Measurements from ENCODE around the gene TCEA2. TPM values are rescaled to one million over a fixed set of nuclear protein-coding genes. Genes with fewer than 3 reads are reported as not detected.

Gene TCEA2
- total RNA-seq, 1 experiment from 2014 or later, result 48.3 TPM

DNA sequence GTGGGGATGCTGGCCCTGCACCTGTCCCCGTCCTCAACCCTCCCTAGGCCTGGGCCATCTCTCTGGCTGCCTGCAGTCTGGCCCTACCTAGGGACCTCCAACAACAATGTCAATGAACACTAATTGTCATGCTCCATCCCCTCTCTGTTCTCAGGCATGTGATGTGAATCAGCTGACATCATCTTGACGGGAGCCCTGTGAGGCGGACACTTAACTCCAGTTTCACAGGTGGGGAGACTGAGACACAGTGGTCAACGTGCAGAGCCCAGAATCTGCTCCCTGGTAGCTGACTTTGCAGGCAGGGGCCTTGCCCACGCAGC lies 762 bp upstream of the TCEA2 start:
- Mint-ChIP-seq H3K4me1 (ENCODE audit: low read depth, unreplicated experiment) (peaks cover 28% of the 10 kb centered on the region), H3K4me3 (ENCODE audit: unreplicated experiment) (peak overlapping the region; percentile 81), H3K36me3 (ENCODE audit: insufficient read depth, unreplicated experiment) (no peaks in the 10 kb centered on the region), H3K9me3 (ENCODE audit: unreplicated experiment) (no peaks in the 10 kb centered on the region), H3K27me3 (ENCODE audit: insufficient read depth, unreplicated experiment) (no peaks in the 10 kb centered on the region), H3K27ac (ENCODE audit: unreplicated experiment) (peak overlapping the region; percentile 16)
- BruUV-seq (replicated peaks), result TSS peak; percentile 93
- peaks cover 28% of the 10 kb centered on the region for H3K4me1 ChIP-seq
- no peak for DNase-seq
- H3K36me3 ChIP-seq (ENCODE audit: control insufficient read depth, insufficient read depth, low read length), result no peaks in the 10 kb centered on the region
- peak overlapping the region; percentile 74 for H3K4me3 ChIP-seq (ENCODE audit: low read depth, low read length)
- intact Hi-C loops (cut with micrococcal nuclease; ENCODE audit: unreplicated experiment), result loop anchor here (2.0 to 10.0 kb wide), 3 partner anchors 17 to 167 kb away; partner anchors contain the start of genes DNAJC5, PRPF6 and RGS19
- H3K9me3 ChIP-seq, result no peaks in the 10 kb centered on the region
- no peak for TF ChIP-seq CTCF (IDR thresholded peaks at IDR 0.05; ENCODE audit: insufficient read depth in 1 of 2, low read depth in 1 of 2, low read length in 1 of 2, severe bottlenecking in 1 of 2, unreplicated experiment in 1 of 2)
- ChIA-PET CTCF (interaction anchor here (0.9 to 6.2 kb wide), 16 partner anchors 8 to 525 kb away, joined by 3 to 101 read pairs (median 6); partner anchors contain the start of genes C20orf204, LKAAEAR1, OPRL1 and PRPF6), POLR2A (interaction anchor here (0.6 to 1.9 kb wide), 11 partner anchors 10 to 541 kb away, joined by 3 to 11 read pairs (median 6); partner anchors contain the start of genes OPRL1, PPDPF, RGS19 and SAMD10)
- H3K27me3 ChIP-seq (replicated peaks; ENCODE audit: control insufficient read depth, insufficient read depth, low read length), result no peaks in the 10 kb centered on the region

- Histone ChIP-seq H3K4me3 (ENCODE audit: low read depth, low read length) (peak overlapping the region; percentile 74), H3K27me3 (replicated peaks; ENCODE audit: control insufficient read depth, insufficient read depth, low read length) (no peaks in the 10 kb centered on the region), H3K9me3 (no peaks in the 10 kb centered on the region), H3K4me1 (peaks cover 15% of the 10 kb centered on the region), H3K36me3 (ENCODE audit: control insufficient read depth, insufficient read depth, low read length) (no peaks in the 10 kb centered on the region)
- intact Hi-C loops (cut with micrococcal nuclease; ENCODE audit: unreplicated experiment), result loop anchor here (1.0 to 10.0 kb wide), 5 partner anchors 14 to 169 kb away; partner anchors contain the start of genes DNAJC5, PRPF6, RGS19 and SOX18
- Mint-ChIP-seq H3K9me3 (ENCODE audit: unreplicated experiment) (no peaks in the 10 kb centered on the region), H3K4me3 (ENCODE audit: unreplicated experiment) (peak overlapping the region; percentile 81), H3K27ac (ENCODE audit: unreplicated experiment) (peak overlapping the region; percentile 16), H3K36me3 (ENCODE audit: insufficient read depth, unreplicated experiment) (no peaks in the 10 kb centered on the region), H3K4me1 (ENCODE audit: low read depth, unreplicated experiment) (peaks cover 21% of the 10 kb centered on the region), H3K27me3 (ENCODE audit: insufficient read depth, unreplicated experiment) (no peaks in the 10 kb centered on the region)
- DNase-seq, result peak in 1 of 2 experiments; percentile 59
- TSS peak; percentile 78 for BruUV-seq (replicated peaks)
- TF ChIP-seq CTCF (IDR thresholded peaks at IDR 0.05; ENCODE audit: insufficient read depth in 1 of 2, low read depth in 1 of 2, low read length in 1 of 2, severe bottlenecking in 1 of 2, unreplicated experiment in 1 of 2), result no peak
- ChIA-PET CTCF (interaction anchor here (0.6 to 6.2 kb wide), 18 partner anchors 7 to 526 kb away, joined by 3 to 101 read pairs (median 6); partner anchors contain the start of genes C20orf204, LKAAEAR1, OPRL1 and PRPF6), POLR2A (interaction anchor here (0.5 to 1.9 kb wide), 18 partner anchors 9 to 1698 kb away, joined by 3 to 11 read pairs (median 4); partner anchors contain the start of genes OPRL1, PPDPF, RGS19 and SAMD10)
Observed at GRCh38 chr20:64063389-64064144, 569 bp downstream of the TCEA2 start.

- peak overlapping the region; percentile 16 for H3K27ac Mint-ChIP-seq (ENCODE audit: unreplicated experiment)
- peak overlapping the region; percentile 81 for H3K4me3 Mint-ChIP-seq (ENCODE audit: unreplicated experiment)
- peaks cover 21% of the 10 kb centered on the region for H3K4me1 Mint-ChIP-seq (ENCODE audit: low read depth, unreplicated experiment)
- intact Hi-C loops (cut with micrococcal nuclease; ENCODE audit: unreplicated experiment), result loop anchor here (10.0 kb wide), 1 partner anchor 169 kb away; the partner anchor contains the start of gene DNAJC5
- ChIA-PET POLR2A (no interaction called here), CTCF (interaction anchor here (0.6 to 1.0 kb wide), 3 partner anchors 25 to 526 kb away, joined by 3 to 8 read pairs (median 3); no protein-coding TSS in a partner anchor)
- TF ChIP-seq CTCF (IDR thresholded peaks at IDR 0.05; ENCODE audit: insufficient read depth in 1 of 2, low read depth in 1 of 2, low read length in 1 of 2, severe bottlenecking in 1 of 2, unreplicated experiment in 1 of 2), result no peak
- H3K36me3 Mint-ChIP-seq (ENCODE audit: insufficient read depth, unreplicated experiment), result no peaks in the 10 kb centered on the region
- Histone ChIP-seq H3K9me3 (no peaks in the 10 kb centered on the region), H3K4me1 (peaks cover 14% of the 10 kb centered on the region), H3K4me3 (ENCODE audit: low read depth, low read length) (peak overlapping the region; percentile 74; the same call in 1 of the 2 replicates), H3K27me3 (replicated peaks; ENCODE audit: control insufficient read depth, insufficient read depth, low read length) (no peaks in the 10 kb centered on the region), H3K36me3 (ENCODE audit: control insufficient read depth, insufficient read depth, low read length) (no peaks in the 10 kb centered on the region)
- H3K27me3 Mint-ChIP-seq (ENCODE audit: insufficient read depth, unreplicated experiment), result no peaks in the 10 kb centered on the region
- DNase-seq, result no peak
- H3K9me3 Mint-ChIP-seq (ENCODE audit: unreplicated experiment), result no peaks in the 10 kb centered on the region
- no TSS peak for BruUV-seq (replicated peaks)
Observed at GRCh38 chr20:64064145-64064698, 1.2 kb downstream of the TCEA2 start.
